ENCODE data around the gene ROR1. TPM values are rescaled to one million over a fixed set of nuclear protein-coding genes. Genes with fewer than 3 reads are reported as not detected.

ROR1 gene
- total and polyA plus RNA-seq, 2 donors (not counting 1 experiment from before 2014, with no cell fraction given): 0.46 to 16.0 TPM

DNA sequence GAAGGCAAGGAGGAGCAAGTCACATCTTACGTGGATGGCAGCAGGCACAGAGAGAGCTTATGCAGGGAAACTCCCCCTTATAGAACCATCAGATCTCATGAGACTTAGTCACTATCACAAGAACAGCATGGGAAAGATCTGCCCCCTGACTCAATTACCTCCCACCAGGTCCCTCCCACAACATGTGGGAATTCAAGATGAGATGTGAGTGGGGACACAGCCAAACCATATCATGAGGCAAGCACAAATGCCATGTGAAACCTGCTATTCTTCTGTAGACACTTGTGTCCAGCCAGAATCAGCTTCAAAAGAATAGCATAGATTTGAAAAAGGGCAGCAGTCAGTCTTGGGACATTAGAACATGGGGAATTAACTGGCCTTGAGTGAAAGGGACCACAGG lies 397.4 kb downstream of the ROR1 start:
- ATAC-seq (ENCODE audit: low read depth) (no peak), DNase-seq (no peak)
- Histone ChIP-seq H3K9ac (ENCODE audit: low read length) (no peak overlapping the region), H4K20me1 (ENCODE audit: control insufficient read depth, insufficient read depth, low read length, poor library complexity, severe bottlenecking) (no peaks in the 10 kb centered on the region), H3K27ac (ENCODE audit: low read length in 2 of 2) (no peak overlapping the region), H3K4me2 (replicated peaks; ENCODE audit: low read depth, low read length, poor library complexity, severe bottlenecking) (no peak overlapping the region), H3K4me3 (ENCODE audit: control extremely low read depth in 1 of 5, extremely low read depth in 1 of 5, insufficient read depth in 1 of 5, low read depth in 2 of 5, low read length in 4 of 5) (no peak overlapping the region), H2AFZ (ENCODE audit: insufficient read depth, low read depth, low read length, poor library complexity, severe bottlenecking) (no peak overlapping the region), H3K79me2 (ENCODE audit: control insufficient read depth, insufficient read depth, low read length) (no peaks in the 10 kb centered on the region), H3K9me3 (ENCODE audit: control extremely low read depth in 1 of 3, control insufficient read depth in 2 of 3, insufficient read depth in 1 of 3, low read length in 2 of 3) (no peaks in the 10 kb centered on the region), H3K4me1 (ENCODE audit: control insufficient read depth in 2 of 2, insufficient read depth in 2 of 2, low read length in 2 of 2) (no peaks in the 10 kb centered on the region), H3K27me3 (replicated peaks in 1 of 4; ENCODE audit: control extremely low read depth in 1 of 4, control insufficient read depth in 3 of 4, insufficient read depth in 4 of 4, low read length in 3 of 4) (no peaks in the 10 kb centered on the region), H3K36me3 (replicated peaks in 1 of 2; ENCODE audit: control extremely low read depth in 1 of 2, control insufficient read depth in 1 of 2, extremely low read depth in 1 of 2, insufficient read depth in 2 of 2, low read length in 1 of 2) (peaks cover 0 to 3% of the 10 kb centered on the region in 2 experiments)
- ChIA-PET CTCF (no interaction called here), POLR2A (no interaction called here)
- H3K9me3 Mint-ChIP-seq (ENCODE audit: insufficient read depth): no peaks in the 10 kb centered on the region
- peaks cover 6% of the 10 kb centered on the region for H3K27me3 Mint-ChIP-seq
- WGBS (ENCODE audit: insufficient coverage): 100% methylated on average over 1 of the region's 1 CpG
- intact Hi-C loops (cut with micrococcal nuclease): no loop called here
- TF ChIP-seq CTCF (IDR thresholded peaks at IDR 0.05) (no peak), EZH2 (IDR thresholded peaks at IDR 0.05; ENCODE audit: borderline replicate concordance, insufficient read depth, low read depth, low read length, poor library complexity, severe bottlenecking) (no peak)
- no peak overlapping the region for H3K27ac Mint-ChIP-seq
- no peak overlapping the region for H3K4me3 Mint-ChIP-seq
- peaks cover 1% of the 10 kb centered on the region for H3K4me1 Mint-ChIP-seq

GRCh38 chr1:64171797-64172281 lies 398.0 kb downstream of the ROR1 start:
- H3K27me3 Mint-ChIP-seq: peaks cover 6% of the 10 kb centered on the region
- no peaks in the 10 kb centered on the region for H4K20me1 ChIP-seq (ENCODE audit: control insufficient read depth, insufficient read depth, low read length, poor library complexity, severe bottlenecking)
- ATAC-seq (ENCODE audit: low read depth) (no peak), DNase-seq (no peak)
- no peaks in the 10 kb centered on the region for H3K4me1 ChIP-seq (ENCODE audit: control insufficient read depth in 2 of 2, insufficient read depth in 2 of 2, low read length in 2 of 2)
- H3K79me2 ChIP-seq (ENCODE audit: control insufficient read depth, insufficient read depth, low read length): no peaks in the 10 kb centered on the region
- TF ChIP-seq EZH2 (IDR thresholded peaks at IDR 0.05; ENCODE audit: borderline replicate concordance, insufficient read depth, low read depth, low read length, poor library complexity, severe bottlenecking) (no peak), CTCF (IDR thresholded peaks at IDR 0.05) (no peak)
- H3K9me3 Mint-ChIP-seq (ENCODE audit: insufficient read depth): no peaks in the 10 kb centered on the region
- 50% methylated on average over 1 of the region's 3 CpGs for WGBS (ENCODE audit: insufficient coverage)
- H3K9ac ChIP-seq (ENCODE audit: low read length): no peak overlapping the region
- H3K36me3 ChIP-seq (replicated peaks in 1 of 2; ENCODE audit: control extremely low read depth in 1 of 2, control insufficient read depth in 1 of 2, extremely low read depth in 1 of 2, insufficient read depth in 2 of 2, low read length in 1 of 2): peaks cover 0 to 3% of the 10 kb centered on the region in 2 experiments
- no peak overlapping the region for H2AFZ ChIP-seq (ENCODE audit: insufficient read depth, low read depth, low read length, poor library complexity, severe bottlenecking)
- H3K4me2 ChIP-seq (replicated peaks; ENCODE audit: low read depth, low read length, poor library complexity, severe bottlenecking): no peak overlapping the region
- no peak overlapping the region for H3K27ac Mint-ChIP-seq
- no peaks in the 10 kb centered on the region for H3K9me3 ChIP-seq (ENCODE audit: control extremely low read depth in 1 of 3, control insufficient read depth in 2 of 3, insufficient read depth in 1 of 3, low read length in 2 of 3)
- CTCF ChIA-PET: interaction anchor here (0.6 kb wide), 1 partner anchor 558 kb away, joined by 3 read pairs; no protein-coding TSS in a partner anchor
- H3K27me3 ChIP-seq (replicated peaks in 1 of 4; ENCODE audit: control extremely low read depth in 1 of 4, control insufficient read depth in 3 of 4, insufficient read depth in 4 of 4, low read length in 3 of 4): no peaks in the 10 kb centered on the region
- no peak overlapping the region for H3K4me3 Mint-ChIP-seq
- no peak overlapping the region for H3K4me3 ChIP-seq (ENCODE audit: control extremely low read depth in 1 of 5, extremely low read depth in 1 of 5, insufficient read depth in 1 of 5, low read depth in 2 of 5, low read length in 4 of 5)
- POLR2A ChIA-PET: no interaction called here
- peaks cover 1% of the 10 kb centered on the region for H3K4me1 Mint-ChIP-seq
- H3K27ac ChIP-seq (ENCODE audit: low read length in 2 of 2): no peak overlapping the region
- intact Hi-C loops (cut with micrococcal nuclease): no loop called here
